K562 (cell line): ENCODE measurements around the gene HLA-F. TPM values are rescaled to one million over a fixed set of nuclear protein-coding genes. Genes with fewer than 3 reads are reported as not detected.

Source experiments
- ATAC-seq: fragments of 200-7000 bp; cut with Tn5 transposase; 3 replicates; pipeline ENCODE4 v1.9.1; 2020; ENCODE audit warnings: moderate library complexity
- BruUV-seq: library from RNA; stranded (reverse); fragments of 400-500 nt; replicated peaks from 2 replicates; lab custom pipeline; 2021; lab: Mats Ljungman, UMichigan
- CTCF ChIA-PET: fragments of 300-600 bp; formaldehyde crosslinking; extraction: SDS; loops from one replicate; lab custom pipeline; 2021; ENCODE audit warnings: low intra/inter-chr PET ratio; lab: Yijun Ruan, JAX
- POLR2A ChIA-PET: fragments of 300-600, 350-650 bp; sonication (Branson Sonifier 250); formaldehyde crosslinking; extraction: SDS; loops from one replicate; lab custom pipeline; 2021; ENCODE audit warnings: antibody characterized with exemption, inconsistent platforms; lab: Yijun Ruan, JAX
- DNase-seq, 4 experiments: peaks; one replicate each; pipeline versions ENCODE4 v3.0.0 to v3.0.0-alpha.2; 2011 to 2018; ENCODE audit warnings: low spot score in 3 of 4, mixed read lengths in 3 of 4; ENCODE audit errors: extremely low read depth in 1 of 4
- FAIRE-seq: peaks from 2 replicates; lab custom pipeline; 2011; peaks lifted over from hg19 to GRCh38; lab: Jason Lieb, UNC
- H2AFZ ChIP-seq: 2 replicates; pipeline ENCODE4 v1.6.0; 2011; ENCODE audit warnings: low read depth, low read length, control low read depth, inconsistent platforms
- H3K27ac ChIP-seq: fragments of 200-600 bp; 3 replicates; pipeline ENCODE4 v1.8.0; 2011; ENCODE audit warnings: low read depth, mild to moderate bottlenecking, control low read depth, inconsistent platforms, low read length, moderate library complexity, mixed read lengths; ENCODE audit errors: extremely low read depth
- H3K27me3 ChIP-seq, 2 experiments: fragments of 300-600 bp in 1 of 2; 2 replicates in 1 of 2; 3 replicates in 1 of 2; pipeline versions ENCODE4 v1.6.0 to v1.8.0; 2011; ENCODE audit warnings: inconsistent platforms in 2 of 2, low read length in 2 of 2, mild to moderate bottlenecking in 1 of 2, mixed read lengths in 1 of 2, moderate library complexity in 1 of 2; ENCODE audit not compliant: control insufficient read depth in 2 of 2, insufficient read depth in 2 of 2
- H3K36me3 ChIP-seq: fragments of 300-600 bp; 3 replicates; pipeline ENCODE4 v1.8.0; 2011; ENCODE audit warnings: mild to moderate bottlenecking, low read length, inconsistent platforms; ENCODE audit not compliant: control insufficient read depth, insufficient read depth
- H3K4me1 ChIP-seq, 2 experiments: fragments of 200-600 bp in 1 of 2; replicated peaks in 1 of 2; 2 replicates in 1 of 2; 3 replicates in 1 of 2; pipeline versions ENCODE4 v1.5.1 to v1.8.0; 2011; ENCODE audit warnings: inconsistent platforms in 2 of 2, low read length in 2 of 2, mild to moderate bottlenecking in 1 of 2, mixed read lengths in 1 of 2, moderate library complexity in 1 of 2; ENCODE audit not compliant: control insufficient read depth in 2 of 2, insufficient read depth in 2 of 2
- H3K4me2 ChIP-seq: 2 replicates; pipeline ENCODE4 v1.6.1; 2011; ENCODE audit warnings: low read length, control low read depth, inconsistent platforms, mixed read lengths; ENCODE audit not compliant: insufficient read depth
- H3K4me3 ChIP-seq: fragments of 200-600 bp; sonication (generic), shearing (Covaris generic); 2 replicates; pipeline ENCODE4 v1.5.1; 2016; ENCODE audit warnings: control low read depth, inconsistent platforms
- H3K79me2 ChIP-seq: fragments of 200-600 bp; 3 replicates; pipeline ENCODE4 v1.8.0; 2011; ENCODE audit warnings: low read length, inconsistent platforms; ENCODE audit not compliant: control insufficient read depth, insufficient read depth
- H3K9ac ChIP-seq, 2 experiments: 2 replicates each; pipeline versions ENCODE4 v1.6.0 to v1.6.1; 2011; ENCODE audit warnings: low read depth in 2 of 2, low read length in 2 of 2, control low read depth in 1 of 2, inconsistent platforms in 1 of 2, mild to moderate bottlenecking in 1 of 2, mixed read lengths in 1 of 2; ENCODE audit not compliant: insufficient read depth in 1 of 2
- H3K9me1 ChIP-seq: one replicate; pipeline ENCODE4 v1.6.0; 2011; ENCODE audit warnings: inconsistent platforms, mild to moderate bottlenecking, low read length, moderate library complexity; ENCODE audit not compliant: control insufficient read depth, insufficient read depth
- H3K9me3 ChIP-seq: replicated peaks from 2 replicates; pipeline ENCODE4 v1.5.1; 2011; ENCODE audit warnings: low read depth, low read length, inconsistent platforms; ENCODE audit not compliant: control insufficient read depth, insufficient read depth
- H4K20me1 ChIP-seq: replicated peaks from 2 replicates; pipeline ENCODE4 v1.6.1; 2011; ENCODE audit warnings: low read length, inconsistent platforms, mixed read lengths; ENCODE audit not compliant: control insufficient read depth, insufficient read depth
- ATF6 ChIP-seq: sonication (generic); formaldehyde crosslinking; IDR thresholded peaks from 2 replicates; pipeline ENCODE4 v1.4.0; 2020; ENCODE audit warnings: mild to moderate bottlenecking, missing genetic modification reagents
- CHD2 ChIP-seq: IDR thresholded peaks from 2 replicates; pipeline ENCODE4 v1.6.1; 2011; ENCODE audit warnings: low read depth, low read length
- DEAF1 ChIP-seq: fragments of 450-650 bp; formaldehyde crosslinking; IDR thresholded peaks from 2 replicates; pipeline ENCODE4 v1.4.0; 2020; ENCODE audit warnings: mild to moderate bottlenecking, moderate library complexity
- NKRF ChIP-seq: fragments of 450-650 bp; IDR thresholded peaks from 2 replicates; pipeline ENCODE4 v1.6.1; 2016; ENCODE audit warnings: borderline replicate concordance
- POLR2H ChIP-seq: IDR thresholded peaks from 2 replicates; pipeline ENCODE4 v1.6.1; 2016; ENCODE audit warnings: missing genetic modification characterization, low read depth, mild to moderate bottlenecking, control low read depth, missing compliant biosample characterization, moderate library complexity
- RBM17 ChIP-seq: fragments of 200-400 bp; formaldehyde crosslinking; IDR thresholded peaks from 2 replicates; pipeline ENCODE4 v1.6.1; 2017; ENCODE audit warnings: low read depth, mild to moderate bottlenecking, low read length, borderline replicate concordance
- SMAD2 ChIP-seq: fragments of 150-350 bp; IDR thresholded peaks from 2 replicates; pipeline ENCODE4 v1.6.1; 2014; ENCODE audit warnings: low read depth, mild to moderate bottlenecking, low read length
- WGBS: fragments of 100-300 bp; shearing (Covaris generic); methylation state at CpG from one replicate; pipeline ENCODE4 v1.1.6; 2016; ENCODE audit warnings: low coverage, mixed read lengths; ENCODE audit not compliant: insufficient coverage; ENCODE audit errors: missing lambda C conversion rate; 5-methylcytosine and 5-hydroxymethylcytosine counted together
- in situ Hi-C: fragments of 300-500 bp; cut with MboI; formaldehyde crosslinking; loops from 4 replicates; pipeline ENCODE4 v1.15.0; 2018; ENCODE audit warnings: inconsistent platforms, mixed read lengths
- intact Hi-C: fragments of 100-400 bp; cut with micrococcal nuclease; formaldehyde crosslinking; loops from 2 replicates; pipeline ENCODE4 v1.14.2; 2022
- polyA plus RNA-seq, 8 experiments: library from polyadenylated mRNA; depleted of rRNA in 4 of 8; stranded (reverse) in 5 of 8; unstranded in 3 of 8; fragments of >200 nt; fragmentation: Nextera tagmentation in 2 of 8; fragmentation: Illumina TruSeq in 1 of 8; extraction: Ambion mirVana in 2 of 8; extraction: Trizol in 1 of 8; gene quantifications; 2 replicates each; pipeline versions ENCODE4 v1.2.1 to v1.2.3, GENCODE V29; 2011 to 2014; ENCODE audit warnings: inconsistent platforms in 1 of 8, missing spikeins in 1 of 8
- total RNA-seq, 7 experiments: library from RNA; depleted of rRNA in 6 of 7; stranded (reverse); fragments of >200 nt in 6 of 7; fragmentation: Illumina TruSeq in 2 of 7; extraction: Trizol in 2 of 7; gene quantifications; 2 replicates each; pipeline versions ENCODE4 v1.2.1 to v1.2.3, GENCODE V29; 2011 to 2021; ENCODE audit warnings: low replicate concordance in 1 of 7

Gene HLA-F
- total and polyA plus RNA-seq, 9 of the 15 experiments (the other 6 are each of a cell fraction or from before 2014, with no cell fraction given): 0.40 to 0.76 (median 0.46) TPM; not detected in 6

GRCh38 chr6:29724937-29725869 is 2.0 kb downstream of the HLA-F start:
- no peak overlapping the region for H3K4me2 ChIP-seq
- H3K4me1 ChIP-seq: peaks cover 0 to 10% of the 10 kb centered on the region in 2 experiments; a peak in 2 of 5 replicates
- H3K4me3 ChIP-seq: no peak overlapping the region
- intact Hi-C loops: no loop called here
- WGBS: under 1% methylated on average over 11 of the region's 11 CpGs
- ChIA-PET POLR2A (interaction anchor here (1.1 to 1.5 kb wide), 2 partner anchors 11 to 17 kb away, joined by 3 to 4 read pairs; no protein-coding TSS in a partner anchor), CTCF (no interaction called here)
- H3K9me3 ChIP-seq: no peaks in the 10 kb centered on the region
- no peak overlapping the region for H2AFZ ChIP-seq
- no peak overlapping the region for H3K27ac ChIP-seq
- no peaks in the 10 kb centered on the region for H3K9me1 ChIP-seq
- DNase-seq (no peak), FAIRE-seq (no peak), ATAC-seq (no peak)
- no peaks in the 10 kb centered on the region for H4K20me1 ChIP-seq
- H3K27me3 ChIP-seq: peaks cover 4 to 34% of the 10 kb centered on the region in 2 experiments; a peak in 2 of 5 replicates
- H3K9ac ChIP-seq: no peak overlapping the region
- no peaks in the 10 kb centered on the region for H3K36me3 ChIP-seq
- in situ Hi-C loops: loop anchor here (25.0 kb wide), 1 partner anchor 112 kb away; the partner anchor contains the start of gene HLA-G
- TF ChIP-seq NKRF (no peak), ATF6 (CRISPR knock-in tag) (no peak), RBM17 (no peak), POLR2H (tag) (no peak), DEAF1 (CRISPR knock-in tag) (no peak), CHD2 (no peak), SMAD2 (no peak)
- BruUV-seq: no TSS peak
- no peaks in the 10 kb centered on the region for H3K79me2 ChIP-seq
